Gastrocnemius medialis (tissue), 4 donors: Measurements from ENCODE around the gene ZNF804A.

ENCODE experiments used
- CTCF ChIP-seq, 5 experiments: fragments of 450-650 bp in 3 of 5; fragments of 200-600 bp in 2 of 5; sonication (generic) in 2 of 5; IDR thresholded peaks in 4 of 5; conservative IDR thresholded peaks in 1 of 5; 1 replicate in 4 of 5; 2 replicates in 1 of 5; pipeline ENCODE4 v1.5.1; 2016 to 2019; ENCODE audit warnings: antibody characterized with exemption in 5 of 5, mild to moderate bottlenecking in 3 of 5, moderate library complexity in 3 of 5
- POLR2A ChIP-seq, 2 donors: fragments of 450-650 bp; IDR thresholded peaks; one replicate each; pipeline ENCODE4 v1.6.1; 2017; ENCODE audit warnings: antibody characterized with exemption in 2 of 2, mild to moderate bottlenecking in 2 of 2, moderate library complexity in 2 of 2

- TF ChIP-seq POLR2A (IDR thresholded peaks at IDR 0.05) (no peak), CTCF (IDR thresholded peaks at IDR 0.05 in 4 of 5, conservative IDR thresholded peaks at IDR 0.05 in 1 of 5) (no peak)
Measured at GRCh38 chr2:184599054-184599871, 934 bp downstream of the ZNF804A start.
